Smooth muscle cell (in vitro differentiated cells): ENCODE results near the gene XAB2. TPM values are rescaled to one million over a fixed set of nuclear protein-coding genes. Genes with fewer than 3 reads are reported as not detected.

ENCODE experiments used
- DNase-seq: peaks from one replicate; lab custom pipeline; 2025; ENCODE audit not compliant: unreplicated experiment; lab: John Stamatoyannopoulos, UW
- H2AFZ ChIP-seq: fragments of 200-600 bp; sonication (generic); 2 replicates; pipeline ENCODE4 v1.6.0; 2016; ENCODE audit warnings: antibody characterized with exemption, low read depth, mild to moderate bottlenecking
- H3F3A ChIP-seq: fragments of 200-600 bp; sonication (generic); 2 replicates; pipeline ENCODE4 v1.6.0; 2017; ENCODE audit warnings: antibody characterized with exemption, low read depth
- H3K27ac ChIP-seq: fragments of 200-600 bp; sonication (generic); 2 replicates; pipeline ENCODE4 v1.5.1; 2016; ENCODE audit warnings: low read depth, mild to moderate bottlenecking
- H3K27me3 ChIP-seq: fragments of 200-600 bp; sonication (generic); 2 replicates; pipeline ENCODE4 v1.6.1; 2016; ENCODE audit warnings: low read depth, mild to moderate bottlenecking
- H3K36me3 ChIP-seq: fragments of 200-600 bp; sonication (generic); 2 replicates; pipeline ENCODE4 v1.5.1; 2016; ENCODE audit warnings: low read depth
- H3K4me1 ChIP-seq: fragments of 200-600 bp; sonication (generic); 2 replicates; pipeline ENCODE4 v1.5.1; 2016; ENCODE audit warnings: low read depth
- H3K4me2 ChIP-seq: fragments of 200-600 bp; sonication (generic); 2 replicates; pipeline ENCODE4 v1.6.0; 2016; ENCODE audit warnings: mild to moderate bottlenecking
- H3K4me3 ChIP-seq: fragments of 200-600 bp; sonication (generic); 2 replicates; pipeline ENCODE4 v1.5.1; 2016; ENCODE audit warnings: mild to moderate bottlenecking
- H3K79me2 ChIP-seq: fragments of 200-600 bp; sonication (generic); 2 replicates; pipeline ENCODE4 v1.6.0; 2016; ENCODE audit warnings: low read depth, mild to moderate bottlenecking
- H3K9ac ChIP-seq: fragments of 200-600 bp; sonication (generic); 2 replicates; pipeline ENCODE4 v1.6.0; 2016; ENCODE audit warnings: low read depth
- H3K9me3 ChIP-seq: fragments of 200-600 bp; sonication (generic); replicated peaks from 2 replicates; pipeline ENCODE4 v1.5.1; 2016; ENCODE audit warnings: low read depth
- H4K20me1 ChIP-seq: fragments of 200-600 bp; sonication (generic); 2 replicates; pipeline ENCODE4 v1.6.0; 2016; ENCODE audit warnings: low read depth
- CTCF ChIP-seq: fragments of 200-600 bp; sonication (generic); IDR thresholded peaks from 2 replicates; pipeline ENCODE4 v1.5.1; 2017; ENCODE audit warnings: borderline replicate concordance, mild to moderate bottlenecking, antibody characterized with exemption; ENCODE audit not compliant: insufficient read depth, poor library complexity, severe bottlenecking
- WGBS: methylation state at CpG from one replicate; pipeline ENCODE4 v1.1.7; 2016; ENCODE audit warnings: low lambda C conversion rate; 5-methylcytosine and 5-hydroxymethylcytosine counted together
- polyA plus RNA-seq: library from polyadenylated mRNA; unstranded; fragments of >200 nt; fragmentation: Nextera tagmentation; extraction: Ambion mirVana; gene quantifications from 2 replicates; pipeline ENCODE4 v1.2.1, GENCODE V29; 2016
- total RNA-seq: library from RNA; depleted of rRNA; stranded (reverse); fragments of >200 nt; gene quantifications from 2 replicates; pipeline ENCODE4 v1.2.3, GENCODE V29; 2014

XAB2 gene
- total and polyA plus RNA-seq, 2 experiments from 2014 or later, result 26.9 to 36.3 TPM

GRCh38 chr19:7670790-7671189 is 41.4 kb upstream of the XAB2 start:
- no peaks in the 10 kb centered on the region for H4K20me1 ChIP-seq
- H3K36me3 ChIP-seq, result no peaks in the 10 kb centered on the region
- no peak overlapping the region for H3K4me3 ChIP-seq
- H3K79me2 ChIP-seq, result no peaks in the 10 kb centered on the region
- no peak overlapping the region for H3K27ac ChIP-seq
- DNase-seq, result no peak
- no peaks in the 10 kb centered on the region for H3K4me1 ChIP-seq
- peaks cover 45% of the 10 kb centered on the region for H3K27me3 ChIP-seq
- no peak overlapping the region for H3K9ac ChIP-seq
- no peak overlapping the region for H2AFZ ChIP-seq
- WGBS, result 41% methylated on average over 9 of the region's 9 CpGs
- H3K4me2 ChIP-seq, result no peak overlapping the region
- no peaks in the 10 kb centered on the region for H3F3A ChIP-seq
- TF ChIP-seq CTCF, result no peak
- no peaks in the 10 kb centered on the region for H3K9me3 ChIP-seq

DNA sequence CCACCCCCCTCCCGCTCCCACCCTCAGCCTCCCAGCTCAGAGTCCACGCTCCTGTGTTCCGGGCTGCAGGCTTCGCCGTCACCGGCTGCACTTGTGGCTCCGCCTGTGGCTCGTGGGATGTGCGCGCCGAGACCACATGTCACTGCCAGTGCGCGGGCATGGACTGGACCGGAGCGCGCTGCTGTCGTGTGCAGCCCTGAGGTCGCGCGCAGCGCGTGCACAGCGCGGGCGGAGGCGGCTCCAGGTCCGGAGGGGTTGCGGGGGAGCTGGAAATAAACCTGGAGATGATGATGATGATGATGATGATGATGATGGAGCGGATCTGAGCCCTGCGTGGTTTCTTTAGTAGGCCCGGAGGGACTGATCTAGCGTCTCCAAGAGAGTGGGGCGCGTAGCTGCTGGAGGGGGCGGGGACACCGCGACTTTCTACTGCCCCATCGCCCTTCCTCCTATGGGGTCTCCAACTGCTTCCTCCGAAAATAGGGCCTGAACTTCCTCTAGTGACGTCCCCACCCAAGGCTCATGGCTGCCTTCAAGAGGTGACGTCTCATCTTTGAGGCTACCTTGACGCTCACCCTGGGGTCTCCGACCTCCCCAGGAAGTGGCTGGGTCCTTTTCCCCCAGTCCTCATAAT is 40.9 kb upstream of the XAB2 start:
- Histone ChIP-seq H3K4me1 (no peaks in the 10 kb centered on the region), H3K79me2 (no peaks in the 10 kb centered on the region), H3K36me3 (no peaks in the 10 kb centered on the region), H3K27ac (no peak overlapping the region), H3K9ac (no peak overlapping the region), H3K4me2 (peak overlapping the region; percentile 76), H3K4me3 (peak overlapping the region; percentile 28), H3K27me3 (peaks cover 45% of the 10 kb centered on the region), H3F3A (no peaks in the 10 kb centered on the region), H3K9me3 (no peaks in the 10 kb centered on the region), H2AFZ (no peak overlapping the region), H4K20me1 (no peaks in the 10 kb centered on the region)
- no peak for DNase-seq
- TF ChIP-seq CTCF, result no peak
- WGBS, result 10% methylated on average over 39 of the region's 43 CpGs

GRCh38 chr19:7669641-7670040 is 40.3 kb upstream of the XAB2 start:
- no peak overlapping the region for H3K4me2 ChIP-seq
- TF ChIP-seq CTCF, result no peak
- no peak overlapping the region for H3K27ac ChIP-seq
- no peaks in the 10 kb centered on the region for H3K9me3 ChIP-seq
- no peak overlapping the region for H3K9ac ChIP-seq
- no peaks in the 10 kb centered on the region for H4K20me1 ChIP-seq
- no peak for DNase-seq
- H2AFZ ChIP-seq, result no peak overlapping the region
- H3K4me3 ChIP-seq, result no peak overlapping the region
- no peaks in the 10 kb centered on the region for H3K79me2 ChIP-seq
- no peaks in the 10 kb centered on the region for H3F3A ChIP-seq
- peaks cover 45% of the 10 kb centered on the region for H3K27me3 ChIP-seq
- H3K36me3 ChIP-seq, result no peaks in the 10 kb centered on the region
- H3K4me1 ChIP-seq, result no peaks in the 10 kb centered on the region
- 65% methylated on average over 4 of the region's 9 CpGs for WGBS

- Histone ChIP-seq H3K27me3 (peaks cover 45% of the 10 kb centered on the region), H3K9me3 (no peaks in the 10 kb centered on the region), H2AFZ (no peak within 1 kb of the TSS), H3K27ac (no peak within 1 kb of the TSS), H3K4me1 (no peaks in the 10 kb centered on the region), H3K4me2 (no peak within 1 kb of the TSS), H3K4me3 (no peak within 1 kb of the TSS), H3K9ac (no peak within 1 kb of the TSS), H3K36me3 (no peaks in the 10 kb centered on the region), H3K79me2 (no peaks in the 10 kb centered on the region), H4K20me1 (no peaks in the 10 kb centered on the region), H3F3A (no peaks in the 10 kb centered on the region)
- no peak for TF ChIP-seq CTCF
- DNase-seq, result no peak
- WGBS, result 84% methylated on average over 9 of the region's 9 CpGs
Measured at GRCh38 chr19:7668842-7669241, 39.5 kb upstream of the XAB2 start, which contains the start of gene RETN. Gene RETN (plus strand): TSS chr19:7669049. CDS start chr19:7669327, 278 bp downstream.
